ENCODE results near the gene EBLN1.
"Not testable (repeated sequence)": the region's sequence is repeated elsewhere in the genome, so short reads cannot be mapped to it uniquely, and the experiment has no call there.

Gene EBLN1

DNA sequence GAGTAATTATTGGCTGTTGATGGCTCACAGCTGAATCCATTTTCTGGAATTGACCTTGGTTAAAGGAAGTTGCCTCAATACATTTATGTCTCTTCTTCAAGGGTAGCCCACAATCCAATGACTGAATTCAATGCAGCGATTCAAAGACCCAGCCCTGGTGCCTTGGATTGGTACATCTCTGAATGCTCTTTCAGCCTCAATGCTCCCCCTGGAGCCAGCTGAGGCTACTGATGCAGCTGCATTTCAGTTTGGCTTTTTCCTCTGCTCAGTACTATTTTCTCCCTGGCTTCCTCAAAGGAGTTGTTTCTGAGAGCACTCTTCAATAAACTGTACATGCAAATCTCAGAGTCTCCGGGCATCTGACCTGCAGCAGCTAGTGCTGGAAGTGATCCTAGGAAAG lies 633 bp upstream of the EBLN1 start:
- CTCF ChIA-PET = no interaction called here
- POLR2A ChIA-PET = no interaction called here
- no peak for DNase-seq (ENCODE audit: extremely low spot score)
- TF ChIP-seq, protein P1, sequence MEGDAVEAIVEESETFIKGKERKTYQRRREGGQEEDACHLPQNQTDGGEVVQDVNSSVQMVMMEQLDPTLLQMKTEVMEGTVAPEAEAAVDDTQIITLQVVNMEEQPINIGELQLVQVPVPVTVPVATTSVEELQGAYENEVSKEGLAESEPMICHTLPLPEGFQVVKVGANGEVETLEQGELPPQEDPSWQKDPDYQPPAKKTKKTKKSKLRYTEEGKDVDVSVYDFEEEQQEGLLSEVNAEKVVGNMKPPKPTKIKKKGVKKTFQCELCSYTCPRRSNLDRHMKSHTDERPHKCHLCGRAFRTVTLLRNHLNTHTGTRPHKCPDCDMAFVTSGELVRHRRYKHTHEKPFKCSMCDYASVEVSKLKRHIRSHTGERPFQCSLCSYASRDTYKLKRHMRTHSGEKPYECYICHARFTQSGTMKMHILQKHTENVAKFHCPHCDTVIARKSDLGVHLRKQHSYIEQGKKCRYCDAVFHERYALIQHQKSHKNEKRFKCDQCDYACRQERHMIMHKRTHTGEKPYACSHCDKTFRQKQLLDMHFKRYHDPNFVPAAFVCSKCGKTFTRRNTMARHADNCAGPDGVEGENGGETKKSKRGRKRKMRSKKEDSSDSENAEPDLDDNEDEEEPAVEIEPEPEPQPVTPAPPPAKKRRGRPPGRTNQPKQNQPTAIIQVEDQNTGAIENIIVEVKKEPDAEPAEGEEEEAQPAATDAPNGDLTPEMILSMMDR (IDR thresholded peaks at IDR 0.05; ENCODE audit: control extremely low read depth, extremely low read depth, low read depth, missing control alignments) = peak; percentile 1

GRCh38 chr10:22217084-22217483 lies 731 bp downstream of the EBLN1 start:
- DNase-seq (ENCODE audit: extremely low spot score); POLR2A ChIA-PET; CTCF ChIA-PET: not testable (repeated sequence)

DNA sequence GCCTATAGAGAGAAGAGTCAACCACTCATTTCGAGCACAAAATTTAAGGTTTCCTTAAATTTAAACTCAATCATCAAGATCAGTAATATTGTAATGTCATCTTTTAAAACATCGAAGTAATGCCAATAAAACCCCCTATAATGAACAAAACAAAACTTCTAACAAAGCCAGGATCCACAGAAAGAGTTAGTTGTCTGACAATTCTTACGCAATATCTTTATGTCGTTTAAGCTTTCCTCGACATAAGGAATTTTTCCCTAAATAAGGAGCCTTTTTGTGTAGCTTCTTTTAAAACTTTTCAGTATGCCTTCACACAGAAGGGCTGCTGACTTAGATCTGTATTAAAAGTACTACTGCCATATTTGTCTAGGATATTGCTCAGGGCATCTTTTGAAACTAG lies 7.5 kb downstream of the EBLN1 start:
- CTCF ChIA-PET = no interaction called here
- TF ChIP-seq, protein P1 (IDR thresholded peaks at IDR 0.05; ENCODE audit: control extremely low read depth, extremely low read depth, low read depth, missing control alignments) = no peak
- POLR2A ChIA-PET = no interaction called here
- no peak for DNase-seq (ENCODE audit: extremely low spot score)

DNA sequence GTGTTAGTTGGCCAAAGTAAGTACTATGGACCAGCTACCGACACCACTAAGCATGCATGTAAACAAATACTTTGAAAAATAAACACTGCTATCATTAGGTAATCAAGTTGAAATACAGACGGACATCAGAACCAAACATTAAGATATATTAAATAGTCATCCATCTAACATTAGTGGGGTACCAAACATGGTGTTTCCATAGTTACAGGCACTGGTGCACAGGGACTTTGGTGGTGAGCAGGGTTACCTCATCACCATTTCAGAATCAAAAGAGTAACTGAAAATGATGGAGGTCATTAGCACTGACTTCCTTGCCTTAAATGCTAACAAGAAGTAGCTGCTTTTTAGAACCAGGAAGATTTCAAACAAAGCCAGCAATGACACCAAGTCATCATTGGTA lies 23.9 kb downstream of the EBLN1 start:
- no peak for DNase-seq (ENCODE audit: extremely low spot score)
- ChIA-PET CTCF (no interaction called here), POLR2A (interaction anchor here (0.6 kb wide), 1 partner anchor 90 kb away, joined by 7 read pairs; no protein-coding TSS in a partner anchor)
- TF ChIP-seq, protein P1 (IDR thresholded peaks at IDR 0.05; ENCODE audit: control extremely low read depth, extremely low read depth, low read depth, missing control alignments) = no peak

DNA sequence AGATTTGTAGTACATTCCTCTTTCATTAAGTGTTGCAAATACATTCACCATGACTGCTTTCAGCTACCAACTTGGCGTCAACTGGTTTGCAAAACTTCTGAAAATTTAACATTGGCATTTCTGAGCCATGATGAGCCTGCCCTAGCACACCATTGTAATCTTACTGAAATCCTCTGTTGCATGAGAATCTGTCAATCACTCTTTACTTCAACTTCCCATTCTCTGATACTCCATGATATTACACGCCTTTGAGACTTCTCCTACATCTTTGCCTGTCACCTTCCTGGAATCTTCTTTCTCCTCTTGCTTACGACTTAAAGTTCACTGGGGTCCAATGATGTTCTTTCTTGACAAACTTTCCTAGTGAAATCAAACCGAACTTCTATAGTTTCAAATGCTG lies 32.2 kb downstream of the EBLN1 start:
- TF ChIP-seq, protein P1 (IDR thresholded peaks at IDR 0.05; ENCODE audit: control extremely low read depth, extremely low read depth, low read depth, missing control alignments) = no peak
- ChIA-PET POLR2A (no interaction called here), CTCF (no interaction called here)
- DNase-seq (ENCODE audit: extremely low spot score) = no peak

DNA sequence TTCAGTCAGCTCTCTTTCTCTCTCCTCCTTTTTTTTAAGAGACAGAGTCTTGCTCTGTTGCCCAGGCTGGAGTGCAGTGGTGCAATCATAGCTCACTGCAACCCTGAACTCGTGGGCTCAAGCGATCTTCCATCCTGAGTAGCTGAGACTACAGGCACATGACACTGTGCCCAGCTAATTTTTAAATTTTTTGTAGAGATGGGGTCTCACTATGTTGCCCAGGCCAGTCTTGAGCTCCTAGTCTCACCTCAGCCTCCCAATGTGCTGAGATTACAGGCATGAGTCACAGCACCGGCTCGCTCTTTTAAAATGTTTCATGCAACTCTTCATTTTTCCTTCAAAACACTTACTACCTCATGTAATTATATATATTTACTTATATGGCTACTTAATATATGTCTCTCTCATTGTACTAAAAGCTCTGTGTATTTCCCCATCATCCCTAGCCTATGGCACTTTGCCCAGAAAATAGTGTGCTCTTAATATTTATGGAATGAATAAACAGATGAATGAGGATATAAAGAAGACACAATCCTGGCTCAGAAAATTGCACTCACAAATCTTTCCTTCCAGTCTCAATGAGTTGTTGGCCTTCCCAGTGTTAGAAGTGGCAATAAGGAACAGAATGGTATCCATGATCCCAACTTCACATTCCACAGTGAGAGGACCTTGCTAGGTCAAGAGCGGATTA lies 33.9 kb downstream of the EBLN1 start:
- CTCF ChIA-PET = no interaction called here
- POLR2A ChIA-PET = no interaction called here
- DNase-seq (ENCODE audit: extremely low spot score) = no peak
- TF ChIP-seq, protein P1 (IDR thresholded peaks at IDR 0.05; ENCODE audit: control extremely low read depth, extremely low read depth, low read depth, missing control alignments) = no peak

DNA sequence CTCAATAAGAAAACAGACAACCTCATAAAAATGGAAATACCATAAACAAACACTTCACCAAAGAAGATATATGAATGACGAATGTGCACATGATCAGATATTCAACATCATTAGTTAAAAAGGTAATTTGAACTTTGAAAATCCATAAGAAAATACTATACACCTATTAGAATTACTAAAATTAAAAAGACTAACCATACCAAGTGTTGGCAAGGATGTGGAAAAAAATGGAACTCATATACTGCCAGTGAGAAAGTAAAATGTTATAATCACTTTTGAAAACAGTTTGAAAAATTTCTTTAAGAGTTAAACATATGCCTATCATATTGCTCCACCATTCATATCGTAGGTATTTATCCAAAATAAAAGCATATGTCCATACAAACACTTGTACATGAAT lies 37.1 kb downstream of the EBLN1 start:
- TF ChIP-seq, protein P1 (IDR thresholded peaks at IDR 0.05; ENCODE audit: control extremely low read depth, extremely low read depth, low read depth, missing control alignments) = no peak
- ChIA-PET CTCF (no interaction called here), POLR2A (no interaction called here)
- DNase-seq (ENCODE audit: extremely low spot score) = no peak
